SK-N-SH (cell line): ENCODE data around the gene SF3A1. TPM values are rescaled to one million over a fixed set of nuclear protein-coding genes. Genes with fewer than 3 reads are reported as not detected.

Experiments used
- CTCF ChIA-PET: fragments of 300-600, 350-600 bp; formaldehyde crosslinking; extraction: SDS; loops from one replicate; lab custom pipeline; 2021; lab: Yijun Ruan, JAX
- POLR2A ChIA-PET: fragments of 350-600 bp; sonication (Branson Sonifier 250); formaldehyde crosslinking; extraction: SDS; loops from one replicate; lab custom pipeline; 2020; ENCODE audit warnings: antibody characterized with exemption, inconsistent platforms; lab: Yijun Ruan, JAX
- DNase-seq: peaks from one replicate; pipeline ENCODE4 v3.0.0; 2012
- H2AFZ ChIP-seq: fragments of 200-600 bp; sonication (generic); 2 replicates; pipeline ENCODE4 v1.8.1; 2016; ENCODE audit warnings: antibody characterized with exemption, mild to moderate bottlenecking, low read depth
- H3F3A ChIP-seq: fragments of 200-600 bp; sonication (generic); replicated peaks from 2 replicates; pipeline ENCODE3; 2016; ENCODE audit warnings: antibody characterized with exemption, mild to moderate bottlenecking; ENCODE audit not compliant: insufficient read depth
- H3K27ac ChIP-seq, 2 experiments: fragments of 200-500 bp in 1 of 2; fragments of 200-600 bp in 1 of 2; sonication (Bioruptor generic) in 1 of 2; sonication (generic), shearing (Covaris generic) in 1 of 2; 2 replicates each; pipeline versions ENCODE4 v1.5.1 to v1.6.1; 2014 to 2016; ENCODE audit warnings: low read depth in 2 of 2, inconsistent platforms in 1 of 2, low read length in 1 of 2, mild to moderate bottlenecking in 1 of 2, mixed read lengths in 1 of 2
- H3K27me3 ChIP-seq: fragments of 200-600 bp; sonication (generic), shearing (Covaris generic); 2 replicates; pipeline ENCODE4 v1.6.1; 2016; ENCODE audit warnings: mixed run types; ENCODE audit not compliant: insufficient read depth
- H3K36me3 ChIP-seq, 2 experiments: fragments of 200-500 bp in 1 of 2; fragments of 200-600 bp in 1 of 2; sonication (Bioruptor generic) in 1 of 2; sonication (generic) in 1 of 2; replicated peaks in 1 of 2; 2 replicates each; pipeline versions ENCODE3 to v1.5.1; 2014 to 2016; ENCODE audit warnings: low read length in 1 of 2, mild to moderate bottlenecking in 1 of 2; ENCODE audit not compliant: insufficient read depth in 2 of 2, control insufficient read depth in 1 of 2
- H3K4me1 ChIP-seq, 2 experiments: fragments of 200-500 bp in 1 of 2; fragments of 200-600 bp in 1 of 2; sonication (Bioruptor generic) in 1 of 2; sonication (generic), shearing (Covaris generic) in 1 of 2; 2 replicates each; pipeline versions ENCODE4 v1.5.1 to v1.6.1; 2014 to 2016; ENCODE audit warnings: low read depth in 1 of 2, low read length in 1 of 2, mixed run types in 1 of 2; ENCODE audit not compliant: insufficient read depth in 2 of 2, control insufficient read depth in 1 of 2
- H3K4me2 ChIP-seq: fragments of 200-600 bp; sonication (generic), shearing (Covaris generic); 2 replicates; pipeline ENCODE4 v1.6.1; 2017; ENCODE audit warnings: mixed run types
- H3K4me3 ChIP-seq, 2 experiments: fragments of 200-500 bp in 1 of 2; fragments of 200-600 bp in 1 of 2; sonication (Bioruptor generic) in 1 of 2; sonication (generic), shearing (Covaris generic) in 1 of 2; 2 replicates each; pipeline versions ENCODE4 v1.5.1 to v1.8.1; 2014 to 2016; ENCODE audit warnings: low read depth in 2 of 2, inconsistent platforms in 1 of 2, low read length in 1 of 2, mild to moderate bottlenecking in 1 of 2, mixed read lengths in 1 of 2, moderate library complexity in 1 of 2
- H3K79me2 ChIP-seq: fragments of 200-600 bp; sonication (generic); 2 replicates; pipeline ENCODE4 v1.8.1; 2017; ENCODE audit warnings: mild to moderate bottlenecking; ENCODE audit not compliant: insufficient read depth
- H3K9ac ChIP-seq: fragments of 200-600 bp; sonication (generic); 2 replicates; pipeline ENCODE4 v1.6.1; 2017; ENCODE audit warnings: mixed run types
- H3K9me2 ChIP-seq: fragments of 200-600 bp; sonication (generic); 2 replicates; pipeline ENCODE4 v1.6.1; 2017; ENCODE audit warnings: mixed run types
- H3K9me3 ChIP-seq: fragments of 200-600 bp; sonication (generic); 2 replicates; pipeline ENCODE4 v1.6.1; 2017; ENCODE audit warnings: mixed run types, mild to moderate bottlenecking, moderate library complexity
- H4K20me1 ChIP-seq: fragments of 200-600 bp; sonication (generic); 2 replicates; pipeline ENCODE4 v1.6.1; 2017; ENCODE audit warnings: mild to moderate bottlenecking, mixed run types; ENCODE audit not compliant: insufficient read depth
- ELF1 ChIP-seq: IDR thresholded peaks from 2 replicates; pipeline ENCODE4 v1.4.0; 2012
- FOSL2 ChIP-seq: IDR thresholded peaks from 2 replicates; pipeline ENCODE4 v1.4.0; 2012; ENCODE audit warnings: low read depth, mild to moderate bottlenecking, moderate library complexity, borderline replicate concordance
- FOXM1 ChIP-seq: IDR thresholded peaks from 2 replicates; pipeline ENCODE4 v1.4.0; 2012; ENCODE audit warnings: low read depth, mild to moderate bottlenecking
- GATA2 ChIP-seq: sonication (generic); formaldehyde crosslinking; IDR thresholded peaks from 2 replicates; pipeline ENCODE4 v1.5.0; 2020; ENCODE audit warnings: mild to moderate bottlenecking, missing genetic modification reagents
- IRF3 ChIP-seq: fragments of 150-350 bp; IDR thresholded peaks from 2 replicates; pipeline ENCODE4 v1.6.1; 2016; ENCODE audit warnings: mild to moderate bottlenecking, low read depth, low read length
- JUND ChIP-seq: IDR thresholded peaks from 2 replicates; pipeline ENCODE4 v1.4.0; 2012
- RAD21 ChIP-seq: IDR thresholded peaks from 2 replicates; pipeline ENCODE4 v1.6.1; 2012; ENCODE audit warnings: mild to moderate bottlenecking, low read length
- RCOR1 ChIP-seq: fragments of 150-350 bp; IDR thresholded peaks from 2 replicates; pipeline ENCODE4 v1.6.1; 2017; ENCODE audit warnings: antibody characterized with exemption, low read length
- RFX5 ChIP-seq: IDR thresholded peaks from 2 replicates; pipeline ENCODE4 v1.6.1; 2012; ENCODE audit warnings: mild to moderate bottlenecking, improper control_type of control experiment, low read length
- RXRA ChIP-seq: IDR thresholded peaks from 2 replicates; pipeline ENCODE4 v1.4.0; 2012; ENCODE audit warnings: low read depth, mild to moderate bottlenecking, borderline replicate concordance
- SIN3A ChIP-seq: IDR thresholded peaks from 2 replicates; pipeline ENCODE4 v1.6.1; 2012; ENCODE audit warnings: low read depth, mild to moderate bottlenecking, low read length, moderate library complexity, borderline replicate concordance
- SMC3 ChIP-seq: IDR thresholded peaks from 2 replicates; pipeline ENCODE4 v1.6.1; 2012; ENCODE audit warnings: low read depth, low read length, improper control_type of control experiment
- YY1 ChIP-seq: IDR thresholded peaks from 2 replicates; pipeline ENCODE4 v1.4.0; 2012; ENCODE audit warnings: low read depth, mild to moderate bottlenecking
- WGBS: methylation state at CpG from one replicate; pipeline ENCODE4 v1.1.6; 2017; ENCODE audit warnings: low lambda C conversion rate; 5-methylcytosine and 5-hydroxymethylcytosine counted together
- polyA plus RNA-seq, 3 experiments: library from polyadenylated mRNA; depleted of rRNA; stranded (reverse); fragments of >200 nt; gene quantifications; 2 replicates each; pipeline ENCODE4 v1.2.3, GENCODE V29; 2012
- TF ChIP-seq, protein P1 (sequence below): IDR thresholded peaks from 2 replicates; pipeline ENCODE4; 2012
- TF ChIP-seq, protein P2 (sequence below): IDR thresholded peaks from 2 replicates; pipeline ENCODE4 v1.4.0; 2012; ENCODE audit warnings: low read depth, borderline replicate concordance
- TF ChIP-seq, protein P3 (sequence below): fragments of 150-350 bp; IDR thresholded peaks from 2 replicates; pipeline ENCODE4 v1.6.1; 2017; ENCODE audit warnings: antibody characterized with exemption, low read length, low read depth, borderline replicate concordance
- TF ChIP-seq, protein P4 (sequence below): IDR thresholded peaks from 2 replicates; pipeline ENCODE4 v1.6.1; 2012; ENCODE audit warnings: mild to moderate bottlenecking, low read depth, low read length, moderate library complexity

Gene SF3A1
- polyA plus RNA-seq, 1 of the 3 experiments (the other 2 are of a cell fraction) = 75.2 TPM

DNA sequence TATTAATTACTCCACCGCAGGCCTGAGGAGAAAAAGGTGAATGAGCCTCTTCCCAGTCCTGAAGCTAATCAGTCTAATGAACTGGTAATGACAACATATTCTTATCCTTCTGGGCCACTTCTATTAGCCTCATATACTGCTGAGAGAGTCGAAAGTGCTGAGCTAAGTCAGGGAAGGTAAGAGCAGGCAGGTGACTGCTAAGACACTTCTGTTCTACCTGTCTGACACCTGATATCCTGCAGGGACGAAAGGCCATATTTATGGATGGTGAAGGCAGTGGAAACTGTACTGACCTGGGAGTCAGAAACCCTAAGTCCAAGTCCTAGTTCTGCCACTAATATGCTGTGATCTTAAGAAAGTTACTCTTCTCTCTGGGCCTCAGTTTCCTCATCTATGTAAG is 33.4 kb downstream of the SF3A1 start:
- H3K4me2 ChIP-seq = no peak overlapping the region
- WGBS = 96% methylated on average over 3 of the region's 3 CpGs
- H3K36me3 ChIP-seq = peaks cover 0 to 6% of the 10 kb centered on the region in 2 experiments
- no peak overlapping the region for H2AFZ ChIP-seq
- ChIA-PET POLR2A (no interaction called here), CTCF (interaction anchor here (0.6 to 7.7 kb wide), 3 partner anchors 12 to 35 kb away, joined by 3 to 42 read pairs (median 3); partner anchors contain the start of gene CASTOR1)
- peaks cover 39% of the 10 kb centered on the region for H4K20me1 ChIP-seq
- no peak for TF ChIP-seq RAD21
- TF ChIP-seq SIN3A = no peak
- no peak for TF ChIP-seq JUND
- TF ChIP-seq SMC3 = no peak
- TF ChIP-seq YY1 = no peak
- no peak for TF ChIP-seq RFX5
- no peak for TF ChIP-seq ELF1
- TF ChIP-seq RCOR1 = no peak
- TF ChIP-seq RXRA = no peak
- TF ChIP-seq GATA2 (CRISPR knock-in tag) = no peak
- TF ChIP-seq, protein P1, sequence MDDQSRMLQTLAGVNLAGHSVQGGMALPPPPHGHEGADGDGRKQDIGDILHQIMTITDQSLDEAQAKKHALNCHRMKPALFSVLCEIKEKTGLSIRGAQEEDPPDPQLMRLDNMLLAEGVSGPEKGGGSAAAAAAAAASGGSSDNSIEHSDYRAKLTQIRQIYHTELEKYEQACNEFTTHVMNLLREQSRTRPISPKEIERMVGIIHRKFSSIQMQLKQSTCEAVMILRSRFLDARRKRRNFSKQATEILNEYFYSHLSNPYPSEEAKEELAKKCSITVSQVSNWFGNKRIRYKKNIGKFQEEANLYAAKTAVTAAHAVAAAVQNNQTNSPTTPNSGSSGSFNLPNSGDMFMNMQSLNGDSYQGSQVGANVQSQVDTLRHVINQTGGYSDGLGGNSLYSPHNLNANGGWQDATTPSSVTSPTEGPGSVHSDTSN = no peak
- H3K27ac ChIP-seq = no peak overlapping the region
- H3F3A ChIP-seq = peaks cover 12% of the 10 kb centered on the region
- no peaks in the 10 kb centered on the region for H3K27me3 ChIP-seq
- H3K4me1 ChIP-seq = peaks cover 0 to 25% of the 10 kb centered on the region in 2 experiments; a peak in 2 of 4 replicates
- peaks cover 43% of the 10 kb centered on the region for H3K79me2 ChIP-seq
- H3K4me3 ChIP-seq = no peak overlapping the region
- no peak for DNase-seq
- no peaks in the 10 kb centered on the region for H3K9me3 ChIP-seq
- H3K9me2 ChIP-seq = no peaks in the 10 kb centered on the region
- no peak overlapping the region for H3K9ac ChIP-seq

DNA sequence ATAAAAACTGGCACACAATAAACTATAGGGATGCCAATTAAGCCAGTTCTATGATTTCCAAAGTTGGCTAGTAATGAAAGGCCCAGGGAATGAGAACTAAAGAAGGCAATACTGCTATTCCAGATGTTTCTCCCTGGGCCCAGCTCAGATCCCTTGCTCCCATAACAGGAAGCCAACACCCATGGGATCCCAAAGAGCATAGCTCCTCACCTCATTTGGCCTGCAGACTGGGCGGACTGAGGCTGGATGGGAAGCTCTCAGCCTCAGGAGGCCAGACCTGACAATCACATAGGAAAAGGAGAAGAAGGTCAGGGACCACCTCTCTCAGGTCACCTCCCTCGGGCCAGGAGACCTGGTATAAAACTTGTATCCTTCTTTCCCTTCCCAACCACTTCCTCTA is 35.2 kb downstream of the SF3A1 start:
- peaks cover 42% of the 10 kb centered on the region for H4K20me1 ChIP-seq
- 100% methylated on average over 1 of the region's 2 CpGs for WGBS
- ChIA-PET POLR2A (no interaction called here), CTCF (interaction anchor here (1.6 kb wide), 1 partner anchor 34 kb away, joined by 5 read pairs; no protein-coding TSS in a partner anchor)
- H3K4me3 ChIP-seq = no peak overlapping the region
- DNase-seq = no peak
- H3F3A ChIP-seq = no peaks in the 10 kb centered on the region
- no peak overlapping the region for H3K4me2 ChIP-seq
- peaks cover 0 to 6% of the 10 kb centered on the region in 2 experiments for H3K36me3 ChIP-seq
- H3K9ac ChIP-seq = no peak overlapping the region
- H3K27ac ChIP-seq = no peak overlapping the region
- H2AFZ ChIP-seq = no peak overlapping the region
- H3K27me3 ChIP-seq = no peaks in the 10 kb centered on the region
- H3K9me2 ChIP-seq = no peaks in the 10 kb centered on the region
- H3K79me2 ChIP-seq = peaks cover 60% of the 10 kb centered on the region
- TF ChIP-seq FOSL2 = no peak
- TF ChIP-seq, protein P2, sequence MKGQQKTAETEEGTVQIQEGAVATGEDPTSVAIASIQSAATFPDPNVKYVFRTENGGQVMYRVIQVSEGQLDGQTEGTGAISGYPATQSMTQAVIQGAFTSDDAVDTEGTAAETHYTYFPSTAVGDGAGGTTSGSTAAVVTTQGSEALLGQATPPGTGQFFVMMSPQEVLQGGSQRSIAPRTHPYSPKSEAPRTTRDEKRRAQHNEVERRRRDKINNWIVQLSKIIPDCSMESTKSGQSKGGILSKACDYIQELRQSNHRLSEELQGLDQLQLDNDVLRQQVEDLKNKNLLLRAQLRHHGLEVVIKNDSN = no peak
- no peak for TF ChIP-seq RFX5
- no peak for TF ChIP-seq FOXM1
- TF ChIP-seq IRF3 = no peak
- no peak for TF ChIP-seq YY1
- TF ChIP-seq, protein P3, sequence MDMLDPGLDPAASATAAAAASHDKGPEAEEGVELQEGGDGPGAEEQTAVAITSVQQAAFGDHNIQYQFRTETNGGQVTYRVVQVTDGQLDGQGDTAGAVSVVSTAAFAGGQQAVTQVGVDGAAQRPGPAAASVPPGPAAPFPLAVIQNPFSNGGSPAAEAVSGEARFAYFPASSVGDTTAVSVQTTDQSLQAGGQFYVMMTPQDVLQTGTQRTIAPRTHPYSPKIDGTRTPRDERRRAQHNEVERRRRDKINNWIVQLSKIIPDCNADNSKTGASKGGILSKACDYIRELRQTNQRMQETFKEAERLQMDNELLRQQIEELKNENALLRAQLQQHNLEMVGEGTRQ = no peak
- no peak for TF ChIP-seq JUND
- TF ChIP-seq, protein P4, sequence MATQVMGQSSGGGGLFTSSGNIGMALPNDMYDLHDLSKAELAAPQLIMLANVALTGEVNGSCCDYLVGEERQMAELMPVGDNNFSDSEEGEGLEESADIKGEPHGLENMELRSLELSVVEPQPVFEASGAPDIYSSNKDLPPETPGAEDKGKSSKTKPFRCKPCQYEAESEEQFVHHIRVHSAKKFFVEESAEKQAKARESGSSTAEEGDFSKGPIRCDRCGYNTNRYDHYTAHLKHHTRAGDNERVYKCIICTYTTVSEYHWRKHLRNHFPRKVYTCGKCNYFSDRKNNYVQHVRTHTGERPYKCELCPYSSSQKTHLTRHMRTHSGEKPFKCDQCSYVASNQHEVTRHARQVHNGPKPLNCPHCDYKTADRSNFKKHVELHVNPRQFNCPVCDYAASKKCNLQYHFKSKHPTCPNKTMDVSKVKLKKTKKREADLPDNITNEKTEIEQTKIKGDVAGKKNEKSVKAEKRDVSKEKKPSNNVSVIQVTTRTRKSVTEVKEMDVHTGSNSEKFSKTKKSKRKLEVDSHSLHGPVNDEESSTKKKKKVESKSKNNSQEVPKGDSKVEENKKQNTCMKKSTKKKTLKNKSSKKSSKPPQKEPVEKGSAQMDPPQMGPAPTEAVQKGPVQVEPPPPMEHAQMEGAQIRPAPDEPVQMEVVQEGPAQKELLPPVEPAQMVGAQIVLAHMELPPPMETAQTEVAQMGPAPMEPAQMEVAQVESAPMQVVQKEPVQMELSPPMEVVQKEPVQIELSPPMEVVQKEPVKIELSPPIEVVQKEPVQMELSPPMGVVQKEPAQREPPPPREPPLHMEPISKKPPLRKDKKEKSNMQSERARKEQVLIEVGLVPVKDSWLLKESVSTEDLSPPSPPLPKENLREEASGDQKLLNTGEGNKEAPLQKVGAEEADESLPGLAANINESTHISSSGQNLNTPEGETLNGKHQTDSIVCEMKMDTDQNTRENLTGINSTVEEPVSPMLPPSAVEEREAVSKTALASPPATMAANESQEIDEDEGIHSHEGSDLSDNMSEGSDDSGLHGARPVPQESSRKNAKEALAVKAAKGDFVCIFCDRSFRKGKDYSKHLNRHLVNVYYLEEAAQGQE = no peak
- TF ChIP-seq RXRA = no peak
- TF ChIP-seq, all 33 proteins: peak for 0
- Histone ChIP-seq H3K4me1 (peaks cover 0 to 19% of the 10 kb centered on the region in 2 experiments; a peak in 1 of 4 replicates), H3K9me3 (no peaks in the 10 kb centered on the region)
